ENCODE results near the gene ACTR5. TPM values are rescaled to one million over a fixed set of nuclear protein-coding genes. Genes with fewer than 3 reads are reported as not detected.

The ACTR5 gene
- total RNA-seq, 1 experiment from 2014 or later: 14.1 TPM

DNA sequence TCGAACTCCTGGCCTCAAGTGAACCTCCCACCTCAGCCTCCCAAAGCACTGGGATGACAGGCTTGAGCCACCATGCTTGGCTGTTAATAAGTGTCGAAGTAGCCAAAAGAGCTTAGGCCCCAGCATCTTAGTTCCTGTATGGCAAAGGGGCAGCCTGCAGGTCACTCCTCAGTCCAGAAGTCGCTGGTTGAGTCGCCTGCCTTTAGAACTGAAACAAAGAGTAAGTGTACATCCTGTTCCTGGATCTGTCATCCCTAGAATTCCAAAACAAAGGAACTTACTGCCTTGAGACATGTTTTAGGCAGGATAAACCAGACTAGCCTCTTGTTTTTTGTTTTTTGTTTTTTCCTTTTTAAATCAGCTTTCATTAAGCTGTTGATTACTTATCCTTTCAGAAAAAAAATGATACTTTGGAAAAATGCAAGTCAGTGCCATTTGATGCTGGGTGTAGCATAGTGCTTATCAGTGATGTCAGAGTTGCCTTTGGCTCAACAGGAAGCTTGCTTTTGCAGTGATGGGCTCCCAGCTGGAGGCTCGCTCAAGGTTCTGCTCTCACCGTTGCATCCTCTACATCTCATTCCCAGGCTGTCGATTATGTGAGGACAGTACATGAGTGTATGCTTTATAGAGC, 9.0 kb downstream of the ACTR5 start:
- H2BK120ac ChIP-seq (ENCODE audit: low read depth, low read length, poor library complexity, severe bottlenecking): no peak overlapping the region
- no peak overlapping the region for H3T11ph ChIP-seq (ENCODE audit: low read length)
- no peak overlapping the region for H3K9ac ChIP-seq (ENCODE audit: extremely low read depth, insufficient read length, low read length)
- no peak overlapping the region for H3K56ac ChIP-seq (ENCODE audit: insufficient read length, low read depth, low read length)
- no peak overlapping the region for H3K23ac ChIP-seq (ENCODE audit: insufficient read length, low read depth, low read length)
- no peak overlapping the region for H2BK5ac ChIP-seq (ENCODE audit: insufficient read length, low read length)
- H3K18ac ChIP-seq (ENCODE audit: insufficient read length, low read depth, low read length): no peak overlapping the region
- H3K27ac ChIP-seq (ENCODE audit: insufficient read length, low read depth, low read length): no peak overlapping the region
- no peak overlapping the region for H2BK12ac ChIP-seq (ENCODE audit: insufficient read length, low read depth, low read length)
- Mint-ChIP-seq H3K4me1 (no peaks in the 10 kb centered on the region), H3K4me3 (no peak overlapping the region), H3K9me3 (no peaks in the 10 kb centered on the region), H3K27ac (no peak overlapping the region), H3K27me3 (ENCODE audit: low read depth) (no peaks in the 10 kb centered on the region; the same call in 1 of the 2 replicates), H3K36me3 (ENCODE audit: insufficient read depth in 1 of 3, low read depth in 3 of 3) (peaks cover 29 to 71% (median 69%) of the 10 kb centered on the region in 3 experiments; a peak in 6 of 7 replicates)
- no peak overlapping the region for H4K5ac ChIP-seq (ENCODE audit: insufficient read length, low read depth, low read length)
- H4K20me1 ChIP-seq (ENCODE audit: control insufficient read depth, insufficient read depth, insufficient read length): no peaks in the 10 kb centered on the region
- H3K23me2 ChIP-seq (ENCODE audit: insufficient read length, low read depth, low read length, poor library complexity, severe bottlenecking): no peaks in the 10 kb centered on the region
- H3K79me1 ChIP-seq (ENCODE audit: insufficient read depth, low read depth, low read length, poor library complexity, severe bottlenecking): no peaks in the 10 kb centered on the region
- no peak overlapping the region for H2BK20ac ChIP-seq (ENCODE audit: low read depth, low read length, poor library complexity, severe bottlenecking)
- no peaks in the 10 kb centered on the region for H3K9me3 ChIP-seq (ENCODE audit: control insufficient read depth, low read depth, low read length)
- no peaks in the 10 kb centered on the region for H3K27me3 ChIP-seq (ENCODE audit: insufficient read depth, low read length)
- H4K8ac ChIP-seq (replicated peaks; ENCODE audit: insufficient read length, low read depth, low read length): no peak overlapping the region
- TF ChIP-seq, protein P1, sequence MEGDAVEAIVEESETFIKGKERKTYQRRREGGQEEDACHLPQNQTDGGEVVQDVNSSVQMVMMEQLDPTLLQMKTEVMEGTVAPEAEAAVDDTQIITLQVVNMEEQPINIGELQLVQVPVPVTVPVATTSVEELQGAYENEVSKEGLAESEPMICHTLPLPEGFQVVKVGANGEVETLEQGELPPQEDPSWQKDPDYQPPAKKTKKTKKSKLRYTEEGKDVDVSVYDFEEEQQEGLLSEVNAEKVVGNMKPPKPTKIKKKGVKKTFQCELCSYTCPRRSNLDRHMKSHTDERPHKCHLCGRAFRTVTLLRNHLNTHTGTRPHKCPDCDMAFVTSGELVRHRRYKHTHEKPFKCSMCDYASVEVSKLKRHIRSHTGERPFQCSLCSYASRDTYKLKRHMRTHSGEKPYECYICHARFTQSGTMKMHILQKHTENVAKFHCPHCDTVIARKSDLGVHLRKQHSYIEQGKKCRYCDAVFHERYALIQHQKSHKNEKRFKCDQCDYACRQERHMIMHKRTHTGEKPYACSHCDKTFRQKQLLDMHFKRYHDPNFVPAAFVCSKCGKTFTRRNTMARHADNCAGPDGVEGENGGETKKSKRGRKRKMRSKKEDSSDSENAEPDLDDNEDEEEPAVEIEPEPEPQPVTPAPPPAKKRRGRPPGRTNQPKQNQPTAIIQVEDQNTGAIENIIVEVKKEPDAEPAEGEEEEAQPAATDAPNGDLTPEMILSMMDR (conservative IDR thresholded peaks at IDR 0.05): no peak
- no peak overlapping the region for H4K91ac ChIP-seq (ENCODE audit: insufficient read length, low read depth, low read length)
- no peak for DNase-seq
- no peak overlapping the region for H3K4me2 ChIP-seq (ENCODE audit: insufficient read depth, insufficient read length, low read length)
- no peaks in the 10 kb centered on the region for H3K79me2 ChIP-seq (ENCODE audit: insufficient read depth, low read length)
- H2AFZ ChIP-seq (ENCODE audit: low read length): no peak overlapping the region
- H2BK15ac ChIP-seq (ENCODE audit: low read depth, low read length): no peak overlapping the region
- H3K4me1 ChIP-seq (ENCODE audit: insufficient read depth, low read length): no peaks in the 10 kb centered on the region
- no CpG with 5 or more reads among the region's 7 CpGs for WGBS (ENCODE audit: extremely low coverage, insufficient read length, low lambda C conversion rate)
- no peak overlapping the region for H2AK5ac ChIP-seq (ENCODE audit: insufficient read length, low read length)
- no peak overlapping the region for H3K14ac ChIP-seq (ENCODE audit: insufficient read depth, low read length)
- no peak overlapping the region for H3K4ac ChIP-seq (ENCODE audit: low read depth, low read length)

All from H9 (cell line).